Stimulated activated CD8-positive, alpha-beta memory T cell treated with anti-CD3 and anti-CD28 coated beads, Interleukin-2, amount 100 ng/mL, for 48 hours (primary cell): ENCODE data around the gene LITAF.
"Not testable (repeated sequence)": the region's sequence is repeated elsewhere in the genome, so short reads cannot be mapped to it uniquely, and the experiment has no call there.

Experiments
- DNase-seq, 2 donors: peaks; one replicate each; pipeline ENCODE4 v3.0.0-alpha.2; 2020; ENCODE audit warnings: low read depth in 2 of 2

LITAF gene

GRCh38 chr16:11515540-11516430 is 70.9 kb downstream of the LITAF start:
- DNase-seq, result no peak

- no peak for DNase-seq
Observed at GRCh38 chr16:11514283-11514682, 72.4 kb downstream of the LITAF start.

- not testable (repeated sequence) for DNase-seq
Observed at GRCh38 chr16:11513366-11513765, 73.4 kb downstream of the LITAF start.

GRCh38 chr16:11511801-11512200 is 74.9 kb downstream of the LITAF start:
- no peak for DNase-seq

- DNase-seq, result no peak
Observed at GRCh38 chr16:11511328-11511727, 75.4 kb downstream of the LITAF start.

GRCh38 chr16:11510178-11510973 is 76.3 kb downstream of the LITAF start:
- no peak for DNase-seq

GRCh38 chr16:11507991-11508390 is 78.7 kb downstream of the LITAF start:
- DNase-seq, result no peak

- no peak for DNase-seq
Observed at GRCh38 chr16:11507350-11507749, 79.4 kb downstream of the LITAF start.

- no peak for DNase-seq
Observed at GRCh38 chr16:11506741-11507305, 79.9 kb downstream of the LITAF start.

GRCh38 chr16:11504261-11504660 is 82.5 kb downstream of the LITAF start:
- DNase-seq, result not testable (repeated sequence)

- no peak for DNase-seq
Observed at GRCh38 chr16:11503566-11503965, 83.2 kb downstream of the LITAF start.

GRCh38 chr16:11502239-11502638 is 84.5 kb downstream of the LITAF start:
- no peak for DNase-seq

- DNase-seq, result no peak
Observed at GRCh38 chr16:11501632-11502031, 85.1 kb downstream of the LITAF start.

- DNase-seq, result no peak
Observed at GRCh38 chr16:11500700-11501346, 85.9 kb downstream of the LITAF start.

- DNase-seq, result no peak
Observed at GRCh38 chr16:11499295-11500089, 87.2 kb downstream of the LITAF start.

- DNase-seq, result no peak
Observed at GRCh38 chr16:11498683-11499082, 88.0 kb downstream of the LITAF start.

GRCh38 chr16:11497851-11498289 is 88.8 kb downstream of the LITAF start:
- no peak for DNase-seq
